AG04450 (cell line): Measurements from ENCODE around the gene SLC25A13. TPM values are rescaled to one million over a fixed set of nuclear protein-coding genes. Genes with fewer than 3 reads are reported as not detected.

Experiments
- CTCF ChIA-PET: fragments of 300-600, 350-600 bp; formaldehyde crosslinking; extraction: SDS; loops from one replicate; lab custom pipeline; 2022; ENCODE audit warnings: antibody characterized with exemption, inconsistent platforms; lab: Charles Lee
- POLR2A ChIA-PET: fragments of 350-600 bp; formaldehyde crosslinking; extraction: SDS; loops from one replicate; lab custom pipeline; 2021; ENCODE audit warnings: antibody characterized with exemption, inconsistent platforms; lab: Yijun Ruan, JAX
- DNase-seq: peaks from one replicate; pipeline ENCODE4 v3.0.0-alpha.2; 2011; ENCODE audit warnings: low read depth, low spot score
- H3K27ac ChIP-seq: one replicate; pipeline ENCODE4 v1.5.1; 2012; ENCODE audit warnings: low read depth, low read length, control low read depth
- H3K27me3 ChIP-seq: one replicate; pipeline ENCODE4 v1.6.0; 2012; ENCODE audit warnings: low read length; ENCODE audit not compliant: control insufficient read depth, insufficient read depth
- H3K4me3 ChIP-seq: 2 replicates; pipeline ENCODE4 v1.5.1; 2011; ENCODE audit warnings: mild to moderate bottlenecking, low read depth, low read length, control low read depth
- H3K9me3 ChIP-seq: 2 replicates; pipeline ENCODE4 v1.5.1; 2012; ENCODE audit warnings: low read length; ENCODE audit not compliant: control insufficient read depth, insufficient read depth
- CTCF ChIP-seq: IDR thresholded peaks from 2 replicates; pipeline ENCODE4 v1.5.1; 2011; ENCODE audit warnings: low read depth, low read length, control low read depth, inconsistent platforms
- polyA plus RNA-seq: library from polyadenylated mRNA; depleted of rRNA; stranded (reverse); fragments of >200 nt; gene quantifications from 2 replicates; pipeline ENCODE4 v1.2.3, GENCODE V29; 2011

The SLC25A13 gene
- polyA plus RNA-seq, 1 experiment, result 17.3 TPM

GRCh38 chr7:96282835-96283234 lies 39.1 kb downstream of the SLC25A13 start:
- CTCF ChIA-PET, result no interaction called here
- H3K27me3 ChIP-seq, result no peaks in the 10 kb centered on the region
- no peak overlapping the region for H3K4me3 ChIP-seq
- no peak for TF ChIP-seq CTCF
- no peaks in the 10 kb centered on the region for H3K9me3 ChIP-seq
- no peak for DNase-seq
- no peak overlapping the region for H3K27ac ChIP-seq
- POLR2A ChIA-PET, result no interaction called here

GRCh38 chr7:96277921-96278320 lies 44.0 kb downstream of the SLC25A13 start:
- no peak for DNase-seq
- Histone ChIP-seq H3K27me3 (no peaks in the 10 kb centered on the region), H3K4me3 (no peak overlapping the region), H3K9me3 (no peaks in the 10 kb centered on the region), H3K27ac (no peak overlapping the region)
- ChIA-PET CTCF (no interaction called here), POLR2A (no interaction called here)
- TF ChIP-seq CTCF, result no peak

- Histone ChIP-seq H3K27me3 (no peaks in the 10 kb centered on the region), H3K27ac (no peak overlapping the region), H3K4me3 (no peak overlapping the region), H3K9me3 (no peaks in the 10 kb centered on the region)
- ChIA-PET CTCF (no interaction called here), POLR2A (no interaction called here)
- DNase-seq, result no peak
- TF ChIP-seq CTCF, result no peak
Measured at GRCh38 chr7:96276019-96276418, 45.9 kb downstream of the SLC25A13 start.

GRCh38 chr7:96273716-96274115 lies 48.2 kb downstream of the SLC25A13 start:
- POLR2A ChIA-PET, result no interaction called here
- H3K27ac ChIP-seq, result no peak overlapping the region
- H3K27me3 ChIP-seq, result no peaks in the 10 kb centered on the region
- CTCF ChIA-PET, result no interaction called here
- no peak for TF ChIP-seq CTCF
- no peak for DNase-seq
- no peaks in the 10 kb centered on the region for H3K9me3 ChIP-seq
- H3K4me3 ChIP-seq, result no peak overlapping the region

- Histone ChIP-seq H3K27me3 (no peaks in the 10 kb centered on the region), H3K4me3 (no peak overlapping the region), H3K9me3 (no peaks in the 10 kb centered on the region), H3K27ac (no peak overlapping the region)
- CTCF ChIA-PET, result no interaction called here
- TF ChIP-seq CTCF, result no peak
- no peak for DNase-seq
- POLR2A ChIA-PET, result interaction anchor here (0.6 kb wide), 1 partner anchor 50 kb away, joined by 3 read pairs; no protein-coding TSS in a partner anchor
Measured at GRCh38 chr7:96269246-96269994, 52.5 kb downstream of the SLC25A13 start.
